Fibroblast of lung (primary cell): ENCODE results near the gene HMGCS1. TPM values are rescaled to one million over a fixed set of nuclear protein-coding genes. Genes with fewer than 3 reads are reported as not detected.

Source experiments
- DNase-seq, 2 donors: peaks; one replicate each; pipeline versions ENCODE4 v3.0.0 to v3.0.0-alpha.2; 2010; ENCODE audit warnings: low read depth in 2 of 2
- H2AFZ ChIP-seq: 2 replicates; pipeline ENCODE4 v1.5.1; 2012; ENCODE audit warnings: low read length, control low read depth, inconsistent platforms
- H3K27ac ChIP-seq: 2 replicates; pipeline ENCODE4 v1.5.1; 2011; ENCODE audit warnings: low read length, control low read depth; ENCODE audit not compliant: insufficient read depth
- H3K27me3 ChIP-seq: 2 replicates; pipeline ENCODE4 v1.5.1; 2011; ENCODE audit warnings: mild to moderate bottlenecking, low read length; ENCODE audit not compliant: control insufficient read depth, insufficient read depth
- H3K36me3 ChIP-seq: 2 replicates; pipeline ENCODE4 v1.5.1; 2011; ENCODE audit warnings: low read length; ENCODE audit not compliant: control insufficient read depth, insufficient read depth
- H3K4me1 ChIP-seq: 2 replicates; pipeline ENCODE4 v1.5.1; 2011; ENCODE audit warnings: low read length; ENCODE audit not compliant: control insufficient read depth, insufficient read depth; ENCODE audit errors: extremely low read depth
- H3K4me2 ChIP-seq: 2 replicates; pipeline ENCODE4 v1.5.1; 2011; ENCODE audit warnings: low read length, control low read depth; ENCODE audit not compliant: insufficient read depth; ENCODE audit errors: extremely low read depth
- H3K4me3 ChIP-seq, 4 experiments: fragments of 200-600 bp in 1 of 4; sonication (generic) in 1 of 4; replicated peaks in 1 of 4; 2 replicates each; pipeline ENCODE4 v1.5.1; 2011 to 2016; ENCODE audit warnings: low read length in 4 of 4, low read depth in 3 of 4, mild to moderate bottlenecking in 3 of 4, control low read depth in 2 of 4, inconsistent platforms in 1 of 4, mixed read lengths in 1 of 4; ENCODE audit not compliant: insufficient read depth in 1 of 4; ENCODE audit errors: control extremely low read depth in 1 of 4
- H3K79me2 ChIP-seq: 2 replicates; pipeline ENCODE4 v1.5.1; 2012; ENCODE audit warnings: mild to moderate bottlenecking, low read length, inconsistent platforms; ENCODE audit not compliant: control insufficient read depth, insufficient read depth
- H3K9ac ChIP-seq: 2 replicates; pipeline ENCODE4 v1.5.1; 2011; ENCODE audit warnings: mild to moderate bottlenecking, low read length, control low read depth; ENCODE audit not compliant: insufficient read depth
- H3K9me3 ChIP-seq: 2 replicates; pipeline ENCODE4 v1.5.1; 2012; ENCODE audit warnings: low read depth, low read length; ENCODE audit not compliant: control insufficient read depth, insufficient read depth
- H4K20me1 ChIP-seq: 2 replicates; pipeline ENCODE4 v1.5.1; 2011; ENCODE audit warnings: low read length; ENCODE audit not compliant: control insufficient read depth, insufficient read depth; ENCODE audit errors: extremely low read depth
- CTCF ChIP-seq, 2 donors: IDR thresholded peaks in 1 of 2; conservative IDR thresholded peaks in 1 of 2; 1 replicate in 1 of 2; 2 replicates in 1 of 2; pipeline ENCODE4 v1.5.1; 2011 to 2012; ENCODE audit warnings: low read length in 2 of 2, control low read depth in 1 of 2, inconsistent platforms in 1 of 2, low read depth in 1 of 2, mild to moderate bottlenecking in 1 of 2
- EZH2 ChIP-seq: IDR thresholded peaks from 2 replicates; pipeline ENCODE4 v1.5.1; 2012; ENCODE audit warnings: low read length, control low read depth, mild to moderate bottlenecking; ENCODE audit errors: missing control alignments
- polyA plus RNA-seq, 2 donors: library from polyadenylated mRNA; depleted of rRNA in 1 of 2; stranded (reverse) in 1 of 2; unstranded in 1 of 2; fragments of >200 nt; gene quantifications; 2 replicates each; pipeline ENCODE4 v1.2.1, GENCODE V29; 2011 to 2012; ENCODE audit warnings: missing spikeins in 1 of 2
- total RNA-seq: library from RNA; depleted of rRNA; stranded (reverse); fragments of >200 nt; gene quantifications from 2 replicates; pipeline ENCODE4 v1.2.1, GENCODE V29; 2014

The HMGCS1 gene
- total and polyA plus RNA-seq, 2 donors (not counting 1 experiment from before 2014, with no cell fraction given): 203 to 253 TPM

GRCh38 chr5:43304525-43304924, 8.7 kb downstream of the HMGCS1 start:
- peak overlapping the region in 1 of 4 experiments; percentile 0 for H3K4me3 ChIP-seq
- H3K4me2 ChIP-seq: no peak overlapping the region
- H3K36me3 ChIP-seq: no peaks in the 10 kb centered on the region
- H3K4me1 ChIP-seq: peaks cover 3% of the 10 kb centered on the region
- H3K79me2 ChIP-seq: peaks cover 80% of the 10 kb centered on the region
- TF ChIP-seq CTCF (conservative IDR thresholded peaks at IDR 0.05 in 1 of 2, IDR thresholded peaks at IDR 0.05 in 1 of 2; ENCODE audit: low read depth in 1 of 2, low read length in 2 of 2) (no peak), EZH2 (no peak)
- peaks cover 4% of the 10 kb centered on the region for H4K20me1 ChIP-seq
- no peak overlapping the region for H2AFZ ChIP-seq
- no peaks in the 10 kb centered on the region for H3K9me3 ChIP-seq
- no peak overlapping the region for H3K9ac ChIP-seq
- no peak overlapping the region for H3K27ac ChIP-seq
- H3K27me3 ChIP-seq: no peaks in the 10 kb centered on the region
- DNase-seq: peak in 1 of 2 donors; percentile 55

GRCh38 chr5:43303242-43303641, 10.0 kb downstream of the HMGCS1 start:
- Histone ChIP-seq H3K79me2 (peaks cover 72% of the 10 kb centered on the region), H4K20me1 (peaks cover 2% of the 10 kb centered on the region)

GRCh38 chr5:43302481-43302880, 10.7 kb downstream of the HMGCS1 start:
- DNase-seq: no peak
- Histone ChIP-seq H3K27ac (no peak overlapping the region), H4K20me1 (peaks cover 2% of the 10 kb centered on the region), H3K79me2 (peaks cover 65% of the 10 kb centered on the region), H3K4me3 (no peak overlapping the region), H3K4me1 (peaks cover 3% of the 10 kb centered on the region), H3K27me3 (no peaks in the 10 kb centered on the region), H3K4me2 (no peak overlapping the region), H3K9ac (no peak overlapping the region), H2AFZ (no peak overlapping the region), H3K9me3 (no peaks in the 10 kb centered on the region), H3K36me3 (peaks cover 3% of the 10 kb centered on the region)
- TF ChIP-seq CTCF (conservative IDR thresholded peaks at IDR 0.05 in 1 of 2, IDR thresholded peaks at IDR 0.05 in 1 of 2; ENCODE audit: low read depth in 1 of 2, low read length in 2 of 2): no peak
- TF ChIP-seq EZH2: no peak

More at GRCh38 chr5:43303242-43303641, 10.0 kb downstream of the HMGCS1 start:
- H3K9me3 ChIP-seq: no peaks in the 10 kb centered on the region
- H3K4me2 ChIP-seq: no peak overlapping the region
- no peak overlapping the region for H3K27ac ChIP-seq
- TF ChIP-seq CTCF (conservative IDR thresholded peaks at IDR 0.05 in 1 of 2, IDR thresholded peaks at IDR 0.05 in 1 of 2; ENCODE audit: low read depth in 1 of 2, low read length in 2 of 2) (no peak), EZH2 (no peak)
- H3K27me3 ChIP-seq: no peaks in the 10 kb centered on the region
- no peak for DNase-seq
- H3K4me3 ChIP-seq: no peak overlapping the region
- H2AFZ ChIP-seq: no peak overlapping the region
- H3K36me3 ChIP-seq: peaks cover 3% of the 10 kb centered on the region
- H3K4me1 ChIP-seq: peaks cover 3% of the 10 kb centered on the region
- H3K9ac ChIP-seq: no peak overlapping the region
